CD14-positive monocyte (primary cell): ENCODE results near the gene MGAT5B. TPM values are rescaled to one million over a fixed set of nuclear protein-coding genes. Genes with fewer than 3 reads are reported as not detected.

Experiments
- DNase-seq, 3 donors: peaks; one replicate each; pipeline ENCODE4 v3.0.0-alpha.2; 2011 to 2022
- H2AFZ ChIP-seq: 2 replicates; pipeline ENCODE4 v1.6.0; 2012; ENCODE audit warnings: mild to moderate bottlenecking, low read depth, low read length, inconsistent platforms; ENCODE audit not compliant: insufficient read depth, poor library complexity, severe bottlenecking
- H3K27ac ChIP-seq, 2 donors: 1 replicate in 1 of 2; 2 replicates in 1 of 2; pipeline ENCODE4 v1.5.1; 2012 to 2013; ENCODE audit warnings: low read length in 2 of 2, control low read depth in 1 of 2, inconsistent platforms in 1 of 2, low read depth in 1 of 2, mild to moderate bottlenecking in 1 of 2
- H3K27me3 ChIP-seq, 2 donors: one replicate each; pipeline versions ENCODE4 v1.6.0 to v1.6.1; 2011 to 2013; ENCODE audit warnings: low read length in 2 of 2; ENCODE audit not compliant: control insufficient read depth in 2 of 2, insufficient read depth in 2 of 2
- H3K36me3 ChIP-seq, 2 donors: replicated peaks in 1 of 2; 1 replicate in 1 of 2; 2 replicates in 1 of 2; pipeline versions ENCODE4 v1.5.1 to v1.6.1; 2012 to 2013; ENCODE audit warnings: low read length in 2 of 2, control low read depth in 1 of 2, inconsistent platforms in 1 of 2, mild to moderate bottlenecking in 1 of 2; ENCODE audit not compliant: insufficient read depth in 2 of 2, control insufficient read depth in 1 of 2
- H3K4me1 ChIP-seq, 2 donors: 1 replicate in 1 of 2; 2 replicates in 1 of 2; pipeline versions ENCODE4 v1.5.1 to v1.6.1; 2012 to 2013; ENCODE audit warnings: low read length in 2 of 2, control low read depth in 1 of 2, inconsistent platforms in 1 of 2, mild to moderate bottlenecking in 1 of 2, moderate library complexity in 1 of 2; ENCODE audit not compliant: insufficient read depth in 2 of 2, control insufficient read depth in 1 of 2
- H3K4me2 ChIP-seq: replicated peaks from 2 replicates; pipeline ENCODE3; 2012; ENCODE audit warnings: low read length, moderate library complexity, mild to moderate bottlenecking; ENCODE audit not compliant: poor library complexity, severe bottlenecking; ENCODE audit errors: extremely low read depth
- H3K4me3 ChIP-seq, 3 experiments: fragments of 200-600 bp in 1 of 3; sonication (generic) in 1 of 3; replicated peaks in 1 of 3; 1 replicate in 2 of 3; 2 replicates in 1 of 3; pipeline ENCODE4 v1.5.1; 2011 to 2013; ENCODE audit warnings: low read length in 3 of 3, mild to moderate bottlenecking in 3 of 3, control low read depth in 2 of 3, low read depth in 2 of 3, inconsistent platforms in 1 of 3, moderate library complexity in 1 of 3
- H3K79me2 ChIP-seq: 2 replicates; pipeline ENCODE4 v1.6.0; 2012; ENCODE audit warnings: mild to moderate bottlenecking, control low read depth, inconsistent platforms, low read length, moderate library complexity; ENCODE audit not compliant: insufficient read depth
- H3K9ac ChIP-seq: 2 replicates; pipeline ENCODE4 v1.6.0; 2017; ENCODE audit warnings: low read length, mild to moderate bottlenecking; ENCODE audit not compliant: insufficient read depth, poor library complexity, severe bottlenecking
- H3K9me3 ChIP-seq, 2 donors: replicated peaks in 1 of 2; 1 replicate in 1 of 2; 2 replicates in 1 of 2; pipeline versions ENCODE4 v1.5.1 to v1.6.1; 2012 to 2013; ENCODE audit warnings: low read length in 2 of 2, control low read depth in 1 of 2; ENCODE audit not compliant: control insufficient read depth in 1 of 2, insufficient read depth in 1 of 2
- H4K20me1 ChIP-seq: 2 replicates; pipeline ENCODE4 v1.6.0; 2012; ENCODE audit warnings: mild to moderate bottlenecking, low read length, control low read depth, moderate library complexity; ENCODE audit not compliant: insufficient read depth
- H3K27ac Mint-ChIP-seq, 7 donors: one replicate each; pipeline ENCODE4 v1.8.0; 2020; ENCODE audit warnings: mild to moderate bottlenecking in 7 of 7, mixed read lengths in 7 of 7, moderate library complexity in 6 of 7, inconsistent platforms in 2 of 7
- H3K27me3 Mint-ChIP-seq, 3 donors: one replicate each; pipeline ENCODE4 v1.8.0; 2021 to 2022; ENCODE audit warnings: low read depth in 3 of 3, mild to moderate bottlenecking in 3 of 3, mixed read lengths in 3 of 3, moderate library complexity in 3 of 3, inconsistent platforms in 1 of 3
- H3K36me3 Mint-ChIP-seq, 2 donors: one replicate each; pipeline ENCODE4 v1.8.0; 2020; ENCODE audit warnings: mixed read lengths in 2 of 2, inconsistent platforms in 1 of 2, mild to moderate bottlenecking in 1 of 2
- H3K4me1 Mint-ChIP-seq: one replicate; pipeline ENCODE4 v1.8.0; 2020; ENCODE audit warnings: mild to moderate bottlenecking, mixed read lengths
- H3K4me3 Mint-ChIP-seq, 2 donors: one replicate each; pipeline ENCODE4 v1.8.0; 2020; ENCODE audit warnings: mild to moderate bottlenecking in 2 of 2, mixed read lengths in 2 of 2, moderate library complexity in 1 of 2
- H3K9me3 Mint-ChIP-seq, 7 donors: one replicate each; pipeline ENCODE4 v1.8.0; 2020 to 2022; ENCODE audit warnings: mixed read lengths in 7 of 7, mild to moderate bottlenecking in 6 of 7, moderate library complexity in 6 of 7, inconsistent platforms in 2 of 7
- CTCF ChIP-seq: fragments of 200-600 bp; IDR thresholded peaks from one replicate; pipeline ENCODE4 v1.8.0; 2022; ENCODE audit warnings: antibody characterized with exemption, mild to moderate bottlenecking
- WGBS: methylation state at CpG from one replicate; pipeline ENCODE4 v1.1.5; 2013; ENCODE audit warnings: missing lambda C conversion rate; ENCODE audit not compliant: insufficient coverage; 5-methylcytosine and 5-hydroxymethylcytosine counted together
- intact Hi-C, 2 donors: fragments of 100-400 bp; cut with micrococcal nuclease; formaldehyde crosslinking; loops; one replicate each; pipeline versions ENCODE4 v1.15.0 to v1.15.1; 2023
- polyA plus RNA-seq, 3 donors: library from polyadenylated mRNA; depleted of rRNA in 1 of 3; unstranded in 2 of 3; stranded (reverse) in 1 of 3; fragments of 300-500 nt in 2 of 3; fragments of >200 nt in 1 of 3; fragmentation: Illumina TruSeq in 2 of 3; gene quantifications; 1 replicate in 2 of 3; 2 replicates in 1 of 3; pipeline ENCODE4 v1.2.3, GENCODE V29; 2012 to 2021

Gene MGAT5B
- polyA plus RNA-seq, 3 donors, result not detected

- Mint-ChIP-seq H3K4me3 (no peak overlapping the region), H3K36me3 (no peaks in the 10 kb centered on the region), H3K4me1 (no peaks in the 10 kb centered on the region), H3K9me3 (no peaks in the 10 kb centered on the region), H3K27ac (peak overlapping the region in 1 of 7 donors; percentile 1), H3K27me3 (peaks cover 4 to 10% (median 8%) of the 10 kb centered on the region in 3 donors)
- Histone ChIP-seq H3K27me3 (no peaks in the 10 kb centered on the region), H3K9me3 (no peaks in the 10 kb centered on the region), H3K4me3 (no peak overlapping the region), H3K79me2 (no peaks in the 10 kb centered on the region), H4K20me1 (no peaks in the 10 kb centered on the region), H3K36me3 (no peaks in the 10 kb centered on the region), H3K27ac (no peak overlapping the region), H3K4me1 (no peaks in the 10 kb centered on the region), H2AFZ (no peak overlapping the region), H3K9ac (no peak overlapping the region), H3K4me2 (no peak overlapping the region)
- no peak for TF ChIP-seq CTCF
- no peak for DNase-seq
- intact Hi-C loops, result no loop called here
- 100% methylated on average over 2 of the region's 7 CpGs for WGBS
Measured at GRCh38 chr17:76833034-76833644, 35.1 kb upstream of the MGAT5B start.

DNA sequence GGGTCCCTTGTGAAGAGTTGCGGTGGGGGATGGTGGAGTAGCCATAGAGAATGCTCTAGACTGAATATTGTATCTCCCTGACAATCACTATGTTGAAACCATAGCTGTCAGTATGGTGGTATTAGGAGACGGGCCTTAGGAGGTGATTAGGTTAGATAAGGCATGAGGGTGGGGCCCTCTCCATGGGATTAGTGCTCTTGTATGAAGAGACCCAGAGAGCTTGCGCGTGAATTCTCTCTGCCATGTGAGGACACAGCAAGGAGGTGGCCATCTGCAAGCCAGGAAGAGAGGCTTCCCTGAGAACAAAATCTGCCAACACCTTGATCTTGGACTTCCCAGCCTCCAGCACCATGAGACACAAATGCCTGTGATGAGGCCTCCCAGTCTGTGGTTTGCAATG, 34.5 kb upstream of the MGAT5B start:
- Histone ChIP-seq H3K79me2 (no peaks in the 10 kb centered on the region), H3K27me3 (no peaks in the 10 kb centered on the region), H3K9ac (no peak overlapping the region), H3K4me3 (no peak overlapping the region), H3K4me2 (no peak overlapping the region), H2AFZ (no peak overlapping the region), H3K27ac (no peak overlapping the region), H3K9me3 (no peaks in the 10 kb centered on the region), H3K36me3 (no peaks in the 10 kb centered on the region), H4K20me1 (no peaks in the 10 kb centered on the region), H3K4me1 (no peaks in the 10 kb centered on the region)
- whole genome bisulfite sequencing, result 100% methylated on average over 3 of the region's 4 CpGs
- Mint-ChIP-seq H3K4me1 (no peaks in the 10 kb centered on the region), H3K36me3 (no peaks in the 10 kb centered on the region), H3K4me3 (no peak overlapping the region), H3K27ac (no peak overlapping the region), H3K27me3 (peaks cover 4 to 10% (median 8%) of the 10 kb centered on the region in 3 donors), H3K9me3 (no peaks in the 10 kb centered on the region)
- no peak for TF ChIP-seq CTCF
- intact Hi-C loops, result no loop called here
- DNase-seq, result no peak
